SU-DHL-6 (cell line): ENCODE data around the gene LYSMD4.

Source experiments
- H2AFZ ChIP-seq: fragments of 200-600 bp; sonication (generic); 2 replicates; pipeline ENCODE4 v1.6.1; 2014; ENCODE audit warnings: low read depth, mild to moderate bottlenecking, moderate library complexity, mixed read lengths, antibody characterized with exemption, low read length; ENCODE audit not compliant: severe bottlenecking
- H3F3A ChIP-seq: fragments of 200-600 bp; shearing (Covaris generic); 2 replicates; pipeline ENCODE4 v1.6.0; 2016; ENCODE audit warnings: antibody characterized with exemption, mild to moderate bottlenecking; ENCODE audit not compliant: insufficient read depth
- H3K27ac ChIP-seq: fragments of 200-600 bp; sonication (generic); 2 replicates; pipeline ENCODE4 v1.5.1; 2016; ENCODE audit warnings: low read depth, mild to moderate bottlenecking, low read length, moderate library complexity, mixed read lengths
- H3K27me3 ChIP-seq: fragments of 200-600 bp; sonication (generic), shearing (Covaris generic); 2 replicates; pipeline ENCODE4 v1.6.0; 2014; ENCODE audit warnings: mild to moderate bottlenecking, low read length
- H3K36me3 ChIP-seq: fragments of 200-600 bp; sonication (generic); 2 replicates; pipeline ENCODE4 v1.6.1; 2014; ENCODE audit warnings: mild to moderate bottlenecking, low read length, mixed read lengths
- H3K4me2 ChIP-seq: fragments of 300-600, 200-600 bp; shearing (Covaris generic), sonication (generic); 2 replicates; pipeline ENCODE4 v1.6.0; 2014; ENCODE audit warnings: low read length, low read depth, mild to moderate bottlenecking; ENCODE audit not compliant: poor library complexity, severe bottlenecking
- H3K4me3 ChIP-seq: fragments of 200-600 bp; sonication (generic); 2 replicates; pipeline ENCODE4 v1.5.1; 2014; ENCODE audit warnings: antibody characterized with exemption, low read length, mild to moderate bottlenecking, mixed read lengths; ENCODE audit not compliant: insufficient read depth, poor library complexity, severe bottlenecking
- H3K79me2 ChIP-seq: fragments of 200-600 bp; sonication (generic); 2 replicates; pipeline ENCODE4 v1.6.1; 2014; ENCODE audit warnings: mild to moderate bottlenecking, low read length, moderate library complexity; ENCODE audit not compliant: insufficient read depth
- H3K9ac ChIP-seq: fragments of 200-600 bp; sonication (generic); 2 replicates; pipeline ENCODE4 v1.7.0; 2014; ENCODE audit warnings: mild to moderate bottlenecking, low read length
- H3K9me2 ChIP-seq: fragments of 200-600 bp; sonication (generic); replicated peaks from 2 replicates; pipeline ENCODE4 v1.6.1; 2014; ENCODE audit warnings: low read length; ENCODE audit not compliant: insufficient read depth
- H3K9me3 ChIP-seq: fragments of 200-600 bp; sonication (generic); 2 replicates; pipeline ENCODE4 v1.6.1; 2014; ENCODE audit warnings: low read length, mixed read lengths; ENCODE audit not compliant: insufficient read depth
- H4K20me1 ChIP-seq: fragments of 200-600 bp; sonication (generic); 2 replicates; pipeline ENCODE4 v1.6.1; 2014; ENCODE audit warnings: low read depth, mild to moderate bottlenecking, antibody characterized with exemption, low read length, moderate library complexity, mixed read lengths
- CTCF ChIP-seq: fragments of 200-600 bp; sonication (generic); IDR thresholded peaks from one replicate; pipeline ENCODE4 v1.5.1; 2017; ENCODE audit warnings: antibody characterized with exemption, mild to moderate bottlenecking, low read length, moderate library complexity; ENCODE audit not compliant: insufficient read depth, poor library complexity, severe bottlenecking
- EZH2phosphoT487 ChIP-seq: fragments of 200-600 bp; sonication (generic), shearing (Covaris generic); conservative IDR thresholded peaks from 2 replicates; pipeline ENCODE4 v1.6.1; 2018; ENCODE audit warnings: mild to moderate bottlenecking, antibody characterized with exemption, low read length, moderate library complexity, mixed read lengths

The LYSMD4 gene

GRCh38 chr15:99704444-99704838 lies 28.8 kb downstream of the LYSMD4 start:
- Histone ChIP-seq H3K27ac (no peak overlapping the region), H3K27me3 (no peaks in the 10 kb centered on the region), H3K9me3 (no peaks in the 10 kb centered on the region), H3K4me2 (no peak overlapping the region), H3K9ac (no peak overlapping the region), H2AFZ (no peak overlapping the region), H3K4me3 (no peak overlapping the region), H3F3A (peaks cover 15% of the 10 kb centered on the region), H3K9me2 (no peaks in the 10 kb centered on the region), H3K36me3 (no peaks in the 10 kb centered on the region), H4K20me1 (no peaks in the 10 kb centered on the region), H3K79me2 (no peaks in the 10 kb centered on the region)
- TF ChIP-seq CTCF: peak; percentile 58
- TF ChIP-seq EZH2phosphoT487: no peak

- H2AFZ ChIP-seq: no peak overlapping the region
- H3K79me2 ChIP-seq: no peaks in the 10 kb centered on the region
- H3F3A ChIP-seq: peaks cover 15% of the 10 kb centered on the region
- H3K27ac ChIP-seq: no peak overlapping the region; the same call in 1 of the 2 replicates
- H3K36me3 ChIP-seq: no peaks in the 10 kb centered on the region
- no peak overlapping the region for H3K4me2 ChIP-seq
- H3K9me2 ChIP-seq: no peaks in the 10 kb centered on the region
- TF ChIP-seq EZH2phosphoT487: no peak
- no peak for TF ChIP-seq CTCF
- no peaks in the 10 kb centered on the region for H3K9me3 ChIP-seq
- H3K27me3 ChIP-seq: no peaks in the 10 kb centered on the region
- H3K4me3 ChIP-seq: no peak overlapping the region
- no peak overlapping the region for H3K9ac ChIP-seq
- no peaks in the 10 kb centered on the region for H4K20me1 ChIP-seq
Measured at GRCh38 chr15:99703603-99704443, 29.4 kb downstream of the LYSMD4 start.

- no peaks in the 10 kb centered on the region for H3K9me2 ChIP-seq
- no peaks in the 10 kb centered on the region for H3K27me3 ChIP-seq
- no peaks in the 10 kb centered on the region for H4K20me1 ChIP-seq
- no peaks in the 10 kb centered on the region for H3K79me2 ChIP-seq
- H3F3A ChIP-seq: peaks cover 15% of the 10 kb centered on the region
- H3K4me3 ChIP-seq: no peak overlapping the region
- H3K9me3 ChIP-seq: no peaks in the 10 kb centered on the region
- H3K27ac ChIP-seq: no peak overlapping the region
- no peak overlapping the region for H3K4me2 ChIP-seq
- H2AFZ ChIP-seq: no peak overlapping the region
- H3K9ac ChIP-seq: no peak overlapping the region
- TF ChIP-seq EZH2phosphoT487 (no peak), CTCF (no peak)
- H3K36me3 ChIP-seq: no peaks in the 10 kb centered on the region
Measured at GRCh38 chr15:99702895-99703602, 30.2 kb downstream of the LYSMD4 start.
